Lower leg skin (tissue), 3 donors: ENCODE measurements around the gene FGF10.

Experiments used
- CTCF ChIP-seq, 3 donors: fragments of 450-650 bp; IDR thresholded peaks; one replicate each; pipeline ENCODE4 v1.5.1; 2016; ENCODE audit warnings: antibody characterized with exemption in 3 of 3, mild to moderate bottlenecking in 3 of 3, moderate library complexity in 2 of 3
- POLR2A ChIP-seq, 2 donors: fragments of 450-650 bp; IDR thresholded peaks; one replicate each; pipeline ENCODE4 v1.6.1; 2016 to 2017; ENCODE audit warnings: antibody characterized with exemption in 2 of 2, mild to moderate bottlenecking in 1 of 2, moderate library complexity in 1 of 2

DNA sequence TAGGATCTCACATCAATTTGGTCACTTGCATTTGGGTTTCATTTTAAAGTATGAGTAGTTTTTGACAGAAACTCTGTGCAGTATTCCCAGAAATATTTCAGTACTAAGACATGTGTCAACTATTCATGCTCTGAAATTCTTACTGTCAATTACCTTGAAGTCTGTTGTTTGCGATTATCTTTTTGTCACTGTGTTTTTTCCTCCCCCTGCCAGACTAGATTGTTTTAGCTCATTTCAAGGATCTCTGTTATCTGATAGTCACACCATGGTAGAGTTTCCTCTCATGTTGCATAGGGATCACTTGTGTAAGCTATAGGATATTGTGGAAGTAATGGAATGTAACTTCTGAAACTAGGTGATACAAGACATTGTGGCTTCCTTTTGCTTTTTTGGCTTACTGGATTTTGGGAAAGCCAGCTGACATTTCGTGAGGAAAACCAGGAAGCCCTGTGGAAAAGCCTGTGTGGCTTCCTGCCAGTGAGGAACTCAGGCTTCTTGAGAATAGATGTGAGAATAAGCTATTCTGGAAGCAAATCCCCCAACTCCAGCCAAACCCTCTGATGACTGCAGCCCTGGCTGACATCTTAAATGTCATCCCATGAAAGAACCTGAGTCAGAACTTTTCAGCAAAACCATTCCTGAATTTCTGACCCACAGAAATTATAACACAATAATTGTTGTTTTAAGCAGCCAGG is 122.2 kb downstream of the FGF10 start:
- TF ChIP-seq CTCF (IDR thresholded peaks at IDR 0.05): no peak
- no peak for TF ChIP-seq POLR2A (IDR thresholded peaks at IDR 0.05)
